Smooth muscle cell of trachea (primary cell): ENCODE measurements around the gene KIF15. TPM values are rescaled to one million over a fixed set of nuclear protein-coding genes. Genes with fewer than 3 reads are reported as not detected.

Experiments
- total RNA-seq: library from RNA; depleted of rRNA; stranded (reverse); fragments of >200 nt; gene quantifications from 2 replicates; pipeline ENCODE4 v1.2.1, GENCODE V29; 2014

The KIF15 gene
- total RNA-seq: 1.3 and 19.1 TPM in 2 replicates

GRCh38 chr3:44761424-44762169 is at the start of gene KIF15, which contains the start of gene KIAA1143:
Gene KIF15 (plus strand): TSS chr3:44761794. CDS start chr3:44761866, 72 bp downstream.
Gene KIAA1143 (minus strand): TSS chr3:44761619. CDS start chr3:44761602, 17 bp downstream.

GRCh38 chr3:44712455-44713075 is 49.0 kb upstream of the KIF15 start, which contains the start of gene ZNF502:
Gene ZNF502 (plus strand): TSS chr3:44712660. CDS start chr3:44720262, 7,602 bp downstream.

GRCh38 chr3:44729384-44729910 is 32.1 kb upstream of the KIF15 start, which contains the start of gene ZNF501:
Gene ZNF501 (plus strand): TSS chr3:44729635. CDS start chr3:44734422, 4,787 bp downstream.

GRCh38 chr3:44861412-44862225 is 100.0 kb downstream of the KIF15 start, which contains the start of gene TMEM42:
Gene TMEM42 (plus strand): TSS chr3:44861912. CDS start chr3:44861925, 13 bp downstream.

GRCh38 chr3:44874308-44874707 is 112.7 kb downstream of the KIF15 start, which contains the start of gene TGM4:
Gene TGM4 (plus strand): TSS chr3:44874608. CDS start chr3:44874679, 71 bp downstream.

Other genes with a start within 250 kb of the KIF15 start
- gene ZKSCAN7, start 206.6 kb upstream of the KIF15 start, total RNA-seq: 9.0 and 11.1 TPM in 2 replicates
- gene ZNF660, start 176.8 kb upstream of the KIF15 start, total RNA-seq: 1.6 and 2.5 TPM in 2 replicates
- gene ZNF197, start 136.8 kb upstream of the KIF15 start, total RNA-seq: 19.1 and 23.0 TPM in 2 replicates
- gene ZNF35, start 113.1 kb upstream of the KIF15 start, total RNA-seq: 8.8 and 14.1 TPM in 2 replicates
- gene ZNF502, start 49.1 kb upstream of the KIF15 start, total RNA-seq: 3.6 and 6.0 TPM in 2 replicates
- 6.3 and 7.6 TPM in 2 replicates for gene ZNF501, start 32.2 kb upstream of the KIF15 start, total RNA-seq
- 17.7 and 26.5 TPM in 2 replicates for gene KIAA1143, start 175 bp upstream of the KIF15 start, total RNA-seq
- gene TMEM42, start 100.1 kb downstream of the KIF15 start, total RNA-seq: 19.7 and 22.8 TPM in 2 replicates
- not detected in 2 replicates for gene TGM4, start 112.8 kb downstream of the KIF15 start, total RNA-seq
- 56.3 and 93.9 TPM in 2 replicates for gene ZDHHC3, start 214.4 kb downstream of the KIF15 start, total RNA-seq
- gene EXOSC7, start 214.4 kb downstream of the KIF15 start, total RNA-seq: 31.9 and 56.6 TPM in 2 replicates